ENCODE measurements around the gene TMPRSS6.

GRCh38 chr22:37072673-37073072 is 36.8 kb downstream of the TMPRSS6 start:
- TF ChIP-seq CTCF (IDR thresholded peaks at IDR 0.05) (no peak), POLR2A (IDR thresholded peaks at IDR 0.05) (no peak)

Data from Peyer's patch (tissue), 4 donors.